IPS DF 19.7 (cell line): ENCODE data around the gene AKAP8L.
"Not testable (repeated sequence)": the region's sequence is repeated elsewhere in the genome, so short reads cannot be mapped to it uniquely, and the experiment has no call there.

Experiments
- DNase-seq: peaks from one replicate; pipeline ENCODE4 v3.0.0-alpha.2; 2013; ENCODE audit warnings: low read depth, low spot score

AKAP8L gene

DNA sequence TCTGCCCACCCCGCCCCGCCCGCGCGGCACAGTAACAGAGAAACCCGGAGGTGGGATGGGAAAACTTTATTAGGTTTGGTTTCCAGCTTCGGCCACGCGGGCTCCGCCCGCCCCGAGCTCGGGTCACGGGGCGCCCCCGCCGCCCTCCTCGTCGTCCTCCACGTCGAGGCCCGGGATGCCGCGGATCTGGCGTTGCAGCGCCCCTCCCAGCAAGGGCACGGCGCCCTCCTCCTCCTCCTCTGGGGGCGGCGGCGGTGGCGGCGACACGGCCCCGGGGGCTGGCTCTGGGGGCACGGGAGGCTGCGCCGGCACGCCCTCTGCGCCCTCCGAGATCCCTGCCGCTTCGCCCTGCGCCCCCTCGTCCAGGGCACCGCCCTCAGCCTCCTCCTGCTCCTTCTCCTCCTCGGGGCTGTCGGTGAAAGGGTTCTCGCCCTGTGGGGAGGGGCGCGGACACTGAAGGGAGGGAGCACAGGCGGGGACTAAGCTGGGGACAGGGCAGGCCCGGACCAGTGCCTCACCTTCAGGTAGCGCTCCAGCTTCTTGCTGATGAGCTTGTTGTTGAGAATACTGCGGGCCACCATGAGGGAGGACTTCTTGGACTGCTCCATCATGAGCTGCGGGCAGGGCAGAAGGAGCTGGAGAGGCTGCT, 38.7 kb downstream of the AKAP8L start:
- peak; percentile 56 for DNase-seq

DNA sequence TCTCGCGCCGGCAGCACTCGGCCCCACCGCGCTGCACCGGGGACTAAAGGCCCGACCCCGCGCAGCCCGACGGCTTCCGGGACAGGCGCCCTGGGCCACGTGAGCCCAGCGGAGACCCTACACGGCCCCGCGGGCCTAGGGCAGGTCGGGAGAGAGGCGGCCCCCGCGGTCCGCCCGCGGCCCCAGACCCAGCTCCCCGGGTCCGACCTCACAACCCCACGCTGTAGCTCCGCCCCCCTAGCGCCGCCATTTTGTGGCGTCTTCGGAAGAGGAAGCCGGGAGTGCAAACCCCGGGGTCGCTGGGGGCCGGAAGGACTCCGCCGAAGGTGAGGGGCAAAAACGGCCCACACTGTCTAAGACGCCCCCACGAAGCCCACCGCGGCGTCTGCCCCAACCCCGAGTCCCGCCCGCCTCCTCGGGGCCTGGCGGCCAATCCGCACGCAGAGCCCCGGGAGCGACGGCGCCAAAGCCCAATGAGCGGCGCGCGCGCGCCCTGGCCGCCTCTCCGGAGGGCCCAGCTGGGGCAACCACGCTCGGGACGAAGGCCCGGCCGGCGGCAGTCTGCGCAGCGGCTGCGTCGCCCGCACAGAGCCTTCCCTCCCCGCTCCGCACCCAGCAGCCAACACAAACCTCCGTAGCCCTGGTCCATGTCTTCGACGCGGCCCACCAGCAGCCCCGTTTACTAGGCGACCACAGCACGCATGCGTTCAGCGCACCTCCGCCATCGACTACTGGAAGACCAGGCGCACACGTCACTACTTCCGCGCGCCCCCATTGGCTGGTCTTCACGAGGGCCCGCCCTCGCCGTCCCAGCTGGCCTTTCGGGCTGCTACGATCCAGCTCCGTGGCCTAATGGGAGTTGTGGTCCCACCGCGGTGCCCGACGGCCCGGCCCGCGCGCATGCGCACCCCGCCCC, 39.4 kb downstream of the AKAP8L start, which contains the start of gene AKAP8:
Gene AKAP8, minus strand, starts transcription at position 705 of the 916 bp plus-strand sequence. Its CDS starts 56 bp downstream, at position 649.
- DNase-seq: peak; percentile 71

- DNase-seq: no peak
Observed at GRCh38 chr19:15378534-15379082, 40.2 kb downstream of the AKAP8L start.

DNA sequence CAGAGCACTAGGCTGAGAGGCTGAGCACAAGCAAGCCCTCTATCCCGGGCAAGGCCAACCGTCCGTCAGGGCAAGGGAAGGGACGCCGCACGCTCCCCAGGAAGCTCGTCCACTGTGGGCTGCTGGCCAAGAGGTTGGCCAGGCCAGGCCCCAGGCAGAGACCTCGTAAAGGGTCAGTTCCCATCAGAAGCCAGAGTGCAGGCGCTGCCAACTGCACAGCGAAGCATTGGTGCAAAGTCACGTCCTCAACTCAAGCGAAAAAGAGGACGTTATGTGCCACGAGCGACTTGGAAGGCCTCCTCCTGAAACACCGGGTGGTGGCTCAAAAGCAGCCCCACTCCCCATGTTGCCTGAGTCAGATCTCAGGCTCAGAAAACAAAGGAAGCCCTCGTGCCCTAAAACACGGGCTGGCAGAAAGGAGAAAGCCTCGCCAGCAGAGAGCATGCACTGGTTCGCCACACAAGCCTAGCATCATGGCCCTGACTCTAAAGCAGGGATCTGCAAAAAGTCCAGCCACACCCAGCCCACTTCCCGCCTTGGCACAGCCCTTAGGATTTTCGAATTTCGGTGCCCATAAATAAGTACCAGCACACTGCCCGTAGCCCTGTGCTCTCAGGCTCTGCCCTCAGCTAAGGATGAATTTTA, 43.9 kb downstream of the AKAP8L start:
- DNase-seq: no peak

GRCh38 chr19:15374105-15374651, 44.6 kb downstream of the AKAP8L start:
- DNase-seq: no peak

DNA sequence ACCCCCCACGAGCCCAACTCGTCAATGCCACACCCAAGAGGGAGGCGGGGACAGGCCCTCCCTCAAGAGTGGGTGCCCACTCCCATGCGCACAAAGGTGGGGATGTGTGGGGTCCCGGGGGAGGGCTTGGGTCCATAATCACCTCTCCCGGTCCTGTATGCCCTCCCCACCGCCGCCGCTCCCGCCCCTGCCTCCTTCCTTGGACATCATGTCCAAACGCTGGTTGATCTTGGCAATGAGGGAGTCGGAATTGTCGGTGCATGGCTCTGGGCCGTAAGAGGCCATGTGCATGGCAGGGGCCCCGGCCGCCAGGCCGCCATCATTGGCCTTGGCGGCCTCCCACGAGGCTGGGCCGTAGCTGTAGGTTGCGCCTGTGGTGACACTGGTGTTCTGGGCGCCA, 45.1 kb downstream of the AKAP8L start:
- DNase-seq: no peak

GRCh38 chr19:15372891-15373301, 45.9 kb downstream of the AKAP8L start:
- no peak for DNase-seq

DNA sequence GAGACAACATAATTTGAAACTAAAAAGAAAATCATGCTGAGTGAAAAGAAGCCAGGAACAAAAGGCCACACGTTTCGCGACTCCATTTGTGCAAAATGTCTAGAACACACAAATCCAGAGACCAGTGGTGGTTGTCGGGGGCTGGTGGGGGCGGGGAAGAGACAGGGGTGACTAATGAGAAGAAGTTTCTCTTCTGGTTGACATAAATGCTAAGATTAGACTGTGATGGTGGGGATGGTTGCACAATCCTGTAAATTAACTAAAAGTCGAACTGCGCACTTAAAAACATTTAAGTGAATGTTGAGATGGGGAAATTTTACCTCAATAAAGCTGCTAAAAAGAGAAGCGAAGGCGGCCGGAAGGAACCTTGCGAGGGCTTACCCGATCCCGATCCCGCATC, 46.3 kb downstream of the AKAP8L start:
- DNase-seq: no peak

GRCh38 chr19:15371786-15372380, 46.9 kb downstream of the AKAP8L start:
- no peak for DNase-seq

- DNase-seq: no peak
Observed at GRCh38 chr19:15371119-15371518, 47.7 kb downstream of the AKAP8L start.

GRCh38 chr19:15369594-15369891, 49.2 kb downstream of the AKAP8L start:
- no peak for DNase-seq

DNA sequence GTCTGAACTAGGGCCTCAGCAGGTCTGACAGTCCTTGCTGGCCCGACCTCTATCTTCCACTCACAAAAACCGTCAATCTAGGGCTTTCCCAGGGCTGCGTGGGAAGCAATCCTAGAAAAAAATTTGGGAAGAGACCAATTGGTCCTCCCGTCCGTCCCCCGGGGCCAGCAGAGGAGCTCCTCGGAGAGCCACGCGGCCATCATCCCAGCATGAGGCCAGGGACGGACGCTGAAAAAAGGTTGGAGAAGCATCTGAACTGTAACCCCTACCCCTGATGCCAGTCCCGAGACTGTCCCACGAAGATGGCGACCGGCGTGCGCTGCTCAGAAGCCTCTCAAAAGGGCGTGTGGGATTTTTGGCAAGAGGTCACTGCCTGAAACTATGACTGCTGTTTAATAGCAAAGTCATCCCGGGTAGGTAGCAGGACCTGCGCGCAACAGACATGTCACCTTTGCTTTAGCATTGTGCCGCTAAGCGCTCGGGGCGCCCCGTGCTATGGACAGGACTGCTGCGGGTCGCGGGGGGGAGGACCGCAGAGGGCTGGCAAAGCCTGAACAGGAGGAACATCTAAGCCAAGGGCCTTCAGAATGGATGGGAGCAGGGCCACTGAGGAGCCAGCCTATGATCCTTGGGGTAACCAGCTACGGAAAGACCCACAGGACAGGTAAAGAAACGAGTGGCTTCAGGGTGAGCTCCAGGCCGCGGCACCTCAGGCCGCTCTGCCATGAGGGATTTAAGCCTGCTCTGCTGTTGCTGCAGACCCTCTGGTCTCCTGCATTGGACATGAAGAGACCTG, 49.8 kb downstream of the AKAP8L start:
- DNase-seq: no peak

DNA sequence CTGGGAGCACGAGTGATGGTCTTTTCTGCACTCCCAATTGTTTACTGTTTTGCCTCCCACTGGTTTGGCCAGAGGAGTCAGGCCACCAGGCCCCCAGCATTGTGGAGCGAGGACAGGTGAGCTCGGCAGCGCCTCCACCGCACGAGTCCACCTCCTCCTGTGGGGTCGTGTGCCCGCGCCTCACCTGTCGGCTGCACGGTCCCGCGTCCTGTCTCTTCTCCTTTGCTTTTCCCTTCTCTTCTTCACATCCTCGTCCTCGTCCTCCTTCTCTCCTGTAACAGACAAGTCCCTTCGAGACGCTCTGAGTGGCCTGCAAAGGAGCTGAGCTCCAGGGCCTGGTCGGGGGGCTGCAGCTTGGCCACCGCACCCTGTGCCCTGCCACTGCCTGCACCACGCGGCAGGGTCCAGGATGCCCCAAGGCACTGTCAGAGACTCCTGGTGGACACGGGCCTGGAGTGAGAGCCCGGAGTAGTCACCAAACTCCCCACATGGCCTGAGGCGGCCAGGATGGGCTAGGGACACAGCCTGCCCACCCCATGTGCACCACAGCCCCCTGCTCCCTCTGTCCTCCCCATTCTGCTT, 50.6 kb downstream of the AKAP8L start:
- DNase-seq: no peak

- no peak for DNase-seq
Observed at GRCh38 chr19:15367439-15367838, 51.3 kb downstream of the AKAP8L start.

DNA sequence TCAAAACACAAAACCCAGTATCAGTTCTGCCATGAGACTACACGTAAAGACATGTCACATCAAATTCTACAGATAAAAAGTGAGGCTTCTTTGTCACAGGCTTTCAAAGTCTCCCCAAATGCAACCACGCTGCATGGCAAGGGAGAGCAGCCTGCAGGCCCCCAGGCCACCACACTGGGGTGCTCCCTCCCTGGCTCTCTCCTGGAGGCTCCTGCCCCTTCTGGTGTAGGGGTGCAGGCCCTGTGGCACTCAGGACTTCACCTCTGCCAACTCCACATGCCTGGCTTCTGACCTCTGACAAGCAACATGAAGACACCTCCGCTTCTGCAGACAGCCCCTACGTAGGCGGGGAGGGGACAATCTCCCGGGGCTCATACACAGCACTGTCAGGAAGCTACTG, 53.5 kb downstream of the AKAP8L start:
- DNase-seq: no peak

- not testable (repeated sequence) for DNase-seq
Observed at GRCh38 chr19:15363791-15364190, 55.0 kb downstream of the AKAP8L start.

GRCh38 chr19:15363048-15363447, 55.7 kb downstream of the AKAP8L start:
- DNase-seq: not testable (repeated sequence)

DNA sequence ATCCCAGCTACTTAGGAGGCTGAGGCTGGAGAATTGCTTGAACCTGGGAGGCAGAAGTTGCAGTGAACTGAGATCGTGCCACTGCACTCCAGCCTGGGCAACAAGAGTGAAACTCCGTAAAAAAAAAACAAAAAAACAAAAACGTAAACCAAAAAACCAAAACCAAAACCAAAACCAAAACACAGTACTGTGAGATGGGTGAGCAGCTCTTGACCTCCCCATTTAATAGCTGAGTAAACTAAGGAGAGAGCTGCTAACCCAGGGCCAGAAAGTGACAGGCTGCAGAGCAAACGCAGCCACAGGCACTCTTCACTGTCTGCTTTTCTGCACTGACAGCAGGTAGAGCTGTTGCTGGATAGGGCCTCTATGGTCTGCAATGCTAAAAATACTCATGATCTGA, 58.8 kb downstream of the AKAP8L start:
- not testable (repeated sequence) for DNase-seq

DNA sequence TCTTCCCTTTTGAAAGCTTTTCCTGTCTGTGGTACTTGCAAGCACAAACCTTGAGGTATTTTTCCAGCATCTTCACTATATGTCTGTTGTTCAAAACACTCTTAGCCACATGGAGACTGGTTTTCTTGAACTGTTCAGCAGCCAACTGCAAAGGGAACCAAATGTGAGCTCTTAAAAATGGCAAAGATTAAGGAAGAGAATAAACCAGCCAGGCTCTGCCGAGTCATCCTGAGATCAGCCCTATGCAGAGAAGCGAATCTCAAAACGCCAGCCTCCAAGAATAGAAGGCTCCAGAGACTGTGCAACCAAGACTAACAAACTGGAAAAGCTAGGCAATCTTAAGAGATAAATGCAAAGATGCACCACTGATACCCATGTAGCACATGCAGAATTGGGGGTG, 59.9 kb downstream of the AKAP8L start:
- DNase-seq: no peak

DNA sequence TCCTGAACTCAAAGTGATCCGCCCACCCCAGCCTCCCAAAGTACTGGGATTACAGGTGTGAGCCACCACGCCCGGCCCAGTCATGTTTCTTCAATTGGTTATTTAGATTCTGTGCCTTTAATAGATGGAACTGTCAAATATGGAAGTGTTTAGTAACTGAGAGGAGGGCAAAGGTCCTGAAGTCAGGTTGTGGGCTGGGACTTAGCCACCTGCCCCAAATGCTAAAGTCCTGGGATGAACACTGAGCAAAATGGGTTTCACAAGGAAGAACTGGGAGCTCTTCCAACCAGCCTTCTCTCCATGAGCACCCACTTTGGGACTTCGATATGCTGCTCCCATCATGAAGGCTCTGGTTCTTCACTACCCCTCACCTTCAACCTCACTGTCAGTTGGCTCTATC, 60.9 kb downstream of the AKAP8L start:
- no peak for DNase-seq
